ENCODE data around the gene STC2.

DNA sequence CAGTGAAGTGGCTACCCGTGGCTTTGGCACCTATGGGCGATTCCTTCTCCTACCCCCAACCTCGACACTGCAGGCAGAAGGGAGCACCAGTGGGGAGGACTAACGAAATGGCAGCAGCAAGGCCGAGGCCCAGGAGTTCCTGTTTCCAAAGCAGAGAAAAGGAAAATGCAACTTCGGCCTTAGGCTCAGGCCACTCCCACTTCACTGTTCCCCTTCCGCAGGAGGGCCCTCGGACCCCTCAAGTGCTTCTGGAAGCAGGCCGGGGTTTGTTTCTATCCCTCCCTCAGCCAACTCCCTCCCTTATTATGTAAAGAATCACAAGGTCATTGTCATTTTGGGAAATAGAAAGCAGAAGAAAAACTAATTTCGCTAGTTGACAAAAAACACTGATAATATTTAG is 56.8 kb downstream of the STC2 start:
- no peak for TF ChIP-seq CTCF (IDR thresholded peaks at IDR 0.05)
- no peak for TF ChIP-seq POLR2A (IDR thresholded peaks at IDR 0.05)

All from thyroid gland (tissue), 4 donors.